Measurements from ENCODE around the gene TSEN54. TPM values are rescaled to one million over a fixed set of nuclear protein-coding genes. Genes with fewer than 3 reads are reported as not detected.

Gene TSEN54
- total and polyA plus RNA-seq, 12 donors, result 17.9 to 67.8 (median 26.4) TPM

DNA sequence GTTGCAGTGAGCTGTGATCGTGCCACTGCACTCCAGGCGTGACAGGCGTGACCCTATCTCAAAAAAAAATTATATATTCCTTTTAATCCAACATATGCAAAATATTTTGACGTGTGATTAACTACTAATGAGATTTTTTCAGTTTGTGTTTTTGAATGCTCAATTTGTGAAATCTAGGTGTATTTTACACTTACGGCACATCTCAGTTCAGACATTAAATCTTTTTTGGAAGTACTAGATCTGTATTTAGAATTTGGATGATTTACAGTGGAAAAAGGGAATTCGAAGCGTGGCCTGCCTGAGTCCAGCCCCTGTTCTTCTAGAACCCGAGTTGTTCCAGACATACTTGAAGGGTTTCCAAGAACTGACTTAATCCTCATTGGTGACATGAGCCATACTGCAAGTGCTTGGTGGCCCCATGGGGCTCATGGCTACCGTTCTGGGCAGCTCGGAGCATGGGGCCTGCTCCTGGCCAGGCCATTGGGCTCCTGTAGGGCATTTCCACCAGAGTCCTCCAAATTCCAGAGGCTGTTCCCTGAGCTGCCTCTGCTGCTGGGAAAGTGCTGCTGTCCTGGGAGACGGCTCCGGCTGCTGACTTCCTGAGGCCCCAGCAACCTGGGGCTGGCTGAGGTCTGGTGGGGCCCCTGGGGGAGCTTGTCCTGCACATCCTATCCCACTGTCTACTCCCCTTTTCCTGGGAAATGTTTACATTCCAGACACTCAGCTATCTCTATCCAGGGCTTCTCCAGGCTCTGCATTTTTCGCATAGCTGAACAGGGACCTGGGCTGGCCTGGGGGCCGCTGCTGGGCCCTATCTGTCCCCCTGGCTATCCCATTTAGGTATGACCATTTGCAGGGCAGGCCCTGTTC, 36.3 kb downstream of the TSEN54 start:
- Histone ChIP-seq H3K9me3 (replicated peaks in 1 of 3) (no peaks in the 10 kb centered on the region), H3K27me3 (no peaks in the 10 kb centered on the region), H3K4me3 (no peak overlapping the region), H3K4me1 (replicated peaks in 1 of 2) (peaks cover 9 to 14% of the 10 kb centered on the region in 2 donors), H3K36me3 (replicated peaks in 1 of 2) (no peaks in the 10 kb centered on the region), H3K27ac (no peak overlapping the region)
- DNase-seq, result no peak
- WGBS, 4 donors, result 85 to 88% (median 86%) methylated on average over 12 to 14 of the region's 14 CpGs
- TF ChIP-seq, protein P1, sequence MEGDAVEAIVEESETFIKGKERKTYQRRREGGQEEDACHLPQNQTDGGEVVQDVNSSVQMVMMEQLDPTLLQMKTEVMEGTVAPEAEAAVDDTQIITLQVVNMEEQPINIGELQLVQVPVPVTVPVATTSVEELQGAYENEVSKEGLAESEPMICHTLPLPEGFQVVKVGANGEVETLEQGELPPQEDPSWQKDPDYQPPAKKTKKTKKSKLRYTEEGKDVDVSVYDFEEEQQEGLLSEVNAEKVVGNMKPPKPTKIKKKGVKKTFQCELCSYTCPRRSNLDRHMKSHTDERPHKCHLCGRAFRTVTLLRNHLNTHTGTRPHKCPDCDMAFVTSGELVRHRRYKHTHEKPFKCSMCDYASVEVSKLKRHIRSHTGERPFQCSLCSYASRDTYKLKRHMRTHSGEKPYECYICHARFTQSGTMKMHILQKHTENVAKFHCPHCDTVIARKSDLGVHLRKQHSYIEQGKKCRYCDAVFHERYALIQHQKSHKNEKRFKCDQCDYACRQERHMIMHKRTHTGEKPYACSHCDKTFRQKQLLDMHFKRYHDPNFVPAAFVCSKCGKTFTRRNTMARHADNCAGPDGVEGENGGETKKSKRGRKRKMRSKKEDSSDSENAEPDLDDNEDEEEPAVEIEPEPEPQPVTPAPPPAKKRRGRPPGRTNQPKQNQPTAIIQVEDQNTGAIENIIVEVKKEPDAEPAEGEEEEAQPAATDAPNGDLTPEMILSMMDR (IDR thresholded peaks at IDR 0.05), result no peak
- intact Hi-C loops (cut with DNase I), result no loop called here

DNA sequence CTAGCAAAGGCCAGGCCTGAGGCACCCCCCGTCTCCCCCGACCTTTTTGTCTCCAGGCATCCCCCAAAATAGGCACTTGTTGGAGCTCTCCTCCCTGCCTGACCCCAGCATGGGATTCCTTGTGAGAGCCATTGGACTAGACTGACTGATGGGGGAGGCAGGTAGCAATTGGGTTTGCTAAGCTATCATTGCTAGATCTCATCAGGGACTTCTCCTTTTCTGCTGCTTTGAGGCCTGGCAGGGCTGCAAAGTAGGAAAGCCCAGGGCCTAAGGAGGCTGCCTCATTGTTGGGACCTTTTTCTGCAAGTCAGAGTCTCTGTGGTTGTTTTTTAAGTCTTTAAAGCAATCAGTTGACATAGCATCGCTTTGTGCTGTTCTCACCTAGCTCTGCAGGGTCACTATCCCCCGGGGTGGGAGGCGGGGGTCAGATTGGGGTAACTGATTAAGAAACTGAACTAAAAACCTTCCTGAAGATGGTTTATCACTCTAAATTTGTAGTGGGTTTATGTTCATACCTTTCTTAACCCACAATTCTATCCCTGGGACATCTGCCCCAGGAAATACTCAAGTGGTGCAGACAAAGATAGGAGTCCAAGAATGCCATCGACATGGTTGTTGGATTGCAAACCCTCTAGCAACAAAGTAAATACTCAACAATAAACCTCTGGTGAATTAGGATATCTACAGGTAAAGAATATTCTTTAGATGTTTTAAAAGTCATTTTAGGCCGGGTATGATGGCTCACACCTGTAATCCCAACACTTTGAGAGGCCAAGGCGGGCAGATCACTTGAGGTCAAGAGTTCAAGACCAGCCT, 37.2 kb downstream of the TSEN54 start:
- TF ChIP-seq POLR2A (IDR thresholded peaks at IDR 0.05), result no peak
- TF ChIP-seq, protein P1 (IDR thresholded peaks at IDR 0.05), result no peak
- WGBS, 4 donors, result 76 to 88% (median 87%) methylated on average over 7 to 8 of the region's 8 CpGs
- H3K9me3 ChIP-seq (replicated peaks in 1 of 3), result no peaks in the 10 kb centered on the region
- H3K27me3 ChIP-seq, result no peaks in the 10 kb centered on the region
- H3K4me3 ChIP-seq, result no peak overlapping the region
- intact Hi-C loops (cut with DNase I), result no loop called here
- peaks cover 13 to 17% of the 10 kb centered on the region in 2 donors for H3K4me1 ChIP-seq (replicated peaks in 1 of 2)
- no peak for DNase-seq
- H3K36me3 ChIP-seq (replicated peaks in 1 of 2), result no peaks in the 10 kb centered on the region
- H3K27ac ChIP-seq, result no peak overlapping the region

DNA sequence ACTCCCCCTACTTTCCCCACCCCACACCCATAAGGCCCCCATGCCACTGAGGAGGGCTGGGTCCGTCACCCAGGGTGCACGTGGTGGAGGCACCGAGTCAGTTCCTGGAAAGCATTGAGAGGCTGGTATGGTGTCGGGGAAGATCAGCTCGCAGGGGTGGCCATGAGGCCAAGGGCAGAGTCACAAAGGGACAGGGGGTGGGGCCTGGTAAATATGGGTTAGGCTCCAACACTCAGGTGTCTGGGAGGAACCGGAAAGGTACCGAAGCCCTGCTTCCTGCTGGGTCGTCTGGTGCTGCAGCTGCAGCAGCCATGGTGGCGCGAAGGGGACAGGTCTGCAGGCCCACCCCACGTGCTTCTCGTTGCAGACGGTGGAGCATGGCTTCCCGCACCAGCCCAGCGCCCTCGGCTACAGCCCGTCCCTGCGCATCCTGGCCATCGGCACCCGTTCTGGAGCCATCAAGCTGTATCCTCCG, 39.4 kb downstream of the TSEN54 start:
- intact Hi-C loops (cut with DNase I), result no loop called here
- peaks cover 13 to 17% of the 10 kb centered on the region in 2 donors for H3K4me1 ChIP-seq (replicated peaks in 1 of 2)
- H3K36me3 ChIP-seq (replicated peaks in 1 of 2), result no peaks in the 10 kb centered on the region
- DNase-seq, result no peak
- H3K4me3 ChIP-seq, result no peak overlapping the region
- no peak for TF ChIP-seq POLR2A (IDR thresholded peaks at IDR 0.05)
- TF ChIP-seq, protein P1 (IDR thresholded peaks at IDR 0.05), result no peak
- no peaks in the 10 kb centered on the region for H3K27me3 ChIP-seq
- no peaks in the 10 kb centered on the region for H3K9me3 ChIP-seq (replicated peaks in 1 of 3)
- 85 to 90% (median 89%) methylated on average over 15 to 21 of the region's 21 CpGs for WGBS, 4 donors
- H3K27ac ChIP-seq, result no peak overlapping the region
